SU-DHL-6 (cell line): ENCODE results near the gene NTRK1.

ENCODE experiments used
- EZH2phosphoT487 ChIP-seq: fragments of 200-600 bp; sonication (generic), shearing (Covaris generic); conservative IDR thresholded peaks from 2 replicates; pipeline ENCODE4 v1.6.1; 2018; ENCODE audit warnings: mild to moderate bottlenecking, antibody characterized with exemption, low read length, moderate library complexity, mixed read lengths
- TF ChIP-seq, protein P1 (sequence below): fragments of 200-600 bp; sonication (generic); IDR thresholded peaks from one replicate; pipeline ENCODE4 v1.5.1; 2017; ENCODE audit warnings: antibody characterized with exemption, mild to moderate bottlenecking, low read length, moderate library complexity; ENCODE audit not compliant: insufficient read depth, poor library complexity, severe bottlenecking

DNA sequence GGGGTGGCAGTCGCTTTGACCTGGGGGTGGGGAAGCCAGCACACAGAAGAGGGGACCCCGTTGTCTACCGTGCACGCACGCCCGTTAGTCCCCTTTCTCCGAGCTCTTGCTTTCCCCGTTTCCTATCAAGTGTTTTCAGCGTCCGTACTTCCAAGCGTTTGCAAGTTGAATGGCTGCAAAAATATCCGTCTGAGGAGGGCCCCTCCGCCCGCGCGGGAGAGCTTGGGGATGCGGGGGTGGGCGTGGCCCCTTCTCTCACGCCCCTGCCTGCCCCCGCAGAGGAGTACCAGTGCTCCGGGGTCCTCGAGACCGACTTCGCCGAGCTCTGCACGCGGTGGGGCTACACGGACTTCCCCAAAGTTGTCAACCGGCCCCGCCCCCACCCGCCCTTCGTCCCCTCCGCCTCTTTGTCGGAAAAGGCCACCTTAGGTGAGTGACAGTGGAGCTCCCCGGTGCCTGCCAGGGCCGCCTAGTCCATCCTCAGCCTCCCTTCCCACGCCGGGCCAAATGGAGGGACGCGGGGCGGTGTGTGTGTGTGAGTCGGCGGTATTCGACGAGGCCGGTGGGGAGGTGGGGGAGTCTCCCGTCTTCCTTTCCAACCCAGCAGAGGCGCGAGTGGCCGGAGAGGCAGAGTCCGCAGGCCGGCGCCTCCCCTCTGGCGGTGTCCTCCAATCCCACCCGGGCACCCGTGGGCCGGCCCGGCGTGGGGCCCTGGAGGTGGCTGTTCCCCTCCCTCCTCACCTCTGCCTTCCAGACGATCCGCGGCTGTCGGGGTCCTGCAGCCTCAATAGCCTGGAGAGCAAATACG is 63.2 kb downstream of the NTRK1 start:
- TF ChIP-seq, protein P1, sequence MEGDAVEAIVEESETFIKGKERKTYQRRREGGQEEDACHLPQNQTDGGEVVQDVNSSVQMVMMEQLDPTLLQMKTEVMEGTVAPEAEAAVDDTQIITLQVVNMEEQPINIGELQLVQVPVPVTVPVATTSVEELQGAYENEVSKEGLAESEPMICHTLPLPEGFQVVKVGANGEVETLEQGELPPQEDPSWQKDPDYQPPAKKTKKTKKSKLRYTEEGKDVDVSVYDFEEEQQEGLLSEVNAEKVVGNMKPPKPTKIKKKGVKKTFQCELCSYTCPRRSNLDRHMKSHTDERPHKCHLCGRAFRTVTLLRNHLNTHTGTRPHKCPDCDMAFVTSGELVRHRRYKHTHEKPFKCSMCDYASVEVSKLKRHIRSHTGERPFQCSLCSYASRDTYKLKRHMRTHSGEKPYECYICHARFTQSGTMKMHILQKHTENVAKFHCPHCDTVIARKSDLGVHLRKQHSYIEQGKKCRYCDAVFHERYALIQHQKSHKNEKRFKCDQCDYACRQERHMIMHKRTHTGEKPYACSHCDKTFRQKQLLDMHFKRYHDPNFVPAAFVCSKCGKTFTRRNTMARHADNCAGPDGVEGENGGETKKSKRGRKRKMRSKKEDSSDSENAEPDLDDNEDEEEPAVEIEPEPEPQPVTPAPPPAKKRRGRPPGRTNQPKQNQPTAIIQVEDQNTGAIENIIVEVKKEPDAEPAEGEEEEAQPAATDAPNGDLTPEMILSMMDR = no peak
- no peak for TF ChIP-seq EZH2phosphoT487
